Measurements from ENCODE around the gene TGOLN2. TPM values are rescaled to one million over a fixed set of nuclear protein-coding genes. Genes with fewer than 3 reads are reported as not detected.

Gene TGOLN2
- total RNA-seq, 1 donor from 2014 or later = 101 TPM

- TF ChIP-seq CTCF (IDR thresholded peaks at IDR 0.05; ENCODE audit: insufficient read depth, low read length, poor library complexity, severe bottlenecking) = no peak
- no peaks in the 10 kb centered on the region for H3K36me3 ChIP-seq (ENCODE audit: control insufficient read depth, insufficient read depth, low read length)
- H3K27me3 ChIP-seq (ENCODE audit: control insufficient read depth, insufficient read depth, low read length) = no peaks in the 10 kb centered on the region
- no peak for DNase-seq (ENCODE audit: low read depth)
- H3K4me3 ChIP-seq (ENCODE audit: low read depth, low read length) = no peak overlapping the region
Observed at GRCh38 chr2:85310330-85310729, 17.5 kb downstream of the TGOLN2 start.

GRCh38 chr2:85309699-85310321 is 18.0 kb downstream of the TGOLN2 start:
- Histone ChIP-seq H3K4me3 (ENCODE audit: low read depth, low read length) (no peak overlapping the region), H3K27me3 (ENCODE audit: control insufficient read depth, insufficient read depth, low read length) (no peaks in the 10 kb centered on the region), H3K36me3 (ENCODE audit: control insufficient read depth, insufficient read depth, low read length) (no peaks in the 10 kb centered on the region)
- no peak for DNase-seq (ENCODE audit: low read depth)
- TF ChIP-seq CTCF (IDR thresholded peaks at IDR 0.05; ENCODE audit: insufficient read depth, low read length, poor library complexity, severe bottlenecking) = no peak

GRCh38 chr2:85308896-85309555 is 18.8 kb downstream of the TGOLN2 start:
- TF ChIP-seq CTCF (IDR thresholded peaks at IDR 0.05; ENCODE audit: insufficient read depth, low read length, poor library complexity, severe bottlenecking) = no peak
- no peaks in the 10 kb centered on the region for H3K36me3 ChIP-seq (ENCODE audit: control insufficient read depth, insufficient read depth, low read length)
- H3K27me3 ChIP-seq (ENCODE audit: control insufficient read depth, insufficient read depth, low read length) = no peaks in the 10 kb centered on the region
- H3K4me3 ChIP-seq (ENCODE audit: low read depth, low read length) = no peak overlapping the region
- DNase-seq (ENCODE audit: low read depth) = peak; percentile 91

- no peak for DNase-seq (ENCODE audit: low read depth)
- Histone ChIP-seq H3K4me3 (ENCODE audit: low read depth, low read length) (no peak overlapping the region), H3K36me3 (ENCODE audit: control insufficient read depth, insufficient read depth, low read length) (no peaks in the 10 kb centered on the region), H3K27me3 (ENCODE audit: control insufficient read depth, insufficient read depth, low read length) (no peaks in the 10 kb centered on the region)
- no peak for TF ChIP-seq CTCF (IDR thresholded peaks at IDR 0.05; ENCODE audit: insufficient read depth, low read length, poor library complexity, severe bottlenecking)
Observed at GRCh38 chr2:85308201-85308600, 19.6 kb downstream of the TGOLN2 start.

GRCh38 chr2:85307527-85307897 is 20.3 kb downstream of the TGOLN2 start:
- no peaks in the 10 kb centered on the region for H3K27me3 ChIP-seq (ENCODE audit: control insufficient read depth, insufficient read depth, low read length)
- no peak overlapping the region for H3K4me3 ChIP-seq (ENCODE audit: low read depth, low read length)
- DNase-seq (ENCODE audit: low read depth) = no peak
- H3K36me3 ChIP-seq (ENCODE audit: control insufficient read depth, insufficient read depth, low read length) = no peaks in the 10 kb centered on the region
- no peak for TF ChIP-seq CTCF (IDR thresholded peaks at IDR 0.05; ENCODE audit: insufficient read depth, low read length, poor library complexity, severe bottlenecking)
